HG02588 (cell line): Measurements from ENCODE around the gene HDAC4.

Source experiments
- ATAC-seq: cut with Tn5 transposase; IDR thresholded peaks from one replicate; pipeline ENCODE4 v1.9.1; 2021; ENCODE audit warnings: mild to moderate bottlenecking, moderate library complexity; ENCODE audit not compliant: unreplicated experiment

The HDAC4 gene

GRCh38 chr2:239025951-239026461, 374.8 kb downstream of the HDAC4 start:
- no peak for ATAC-seq

- no peak for ATAC-seq
Measured at GRCh38 chr2:239025096-239025801, 375.6 kb downstream of the HDAC4 start.

GRCh38 chr2:239024226-239024625, 376.6 kb downstream of the HDAC4 start:
- ATAC-seq: no peak

GRCh38 chr2:239022437-239023260, 378.2 kb downstream of the HDAC4 start:
- no peak for ATAC-seq

GRCh38 chr2:239021651-239022436, 379.0 kb downstream of the HDAC4 start:
- no peak for ATAC-seq

- no peak for ATAC-seq
Measured at GRCh38 chr2:239021224-239021623, 379.6 kb downstream of the HDAC4 start.

GRCh38 chr2:239020541-239021041, 380.2 kb downstream of the HDAC4 start:
- no peak for ATAC-seq

- no peak for ATAC-seq
Measured at GRCh38 chr2:239019183-239019581, 381.6 kb downstream of the HDAC4 start.

GRCh38 chr2:239018271-239019182, 382.3 kb downstream of the HDAC4 start:
- ATAC-seq: no peak

- no peak for ATAC-seq
Measured at GRCh38 chr2:239017491-239018098, 383.2 kb downstream of the HDAC4 start.

- no peak for ATAC-seq
Measured at GRCh38 chr2:239015901-239016675, 384.7 kb downstream of the HDAC4 start.

- no peak for ATAC-seq
Measured at GRCh38 chr2:239015218-239015900, 385.5 kb downstream of the HDAC4 start.

GRCh38 chr2:239014458-239015217, 386.2 kb downstream of the HDAC4 start:
- no peak for ATAC-seq

GRCh38 chr2:239013678-239013976, 387.2 kb downstream of the HDAC4 start:
- ATAC-seq: no peak

- no peak for ATAC-seq
Measured at GRCh38 chr2:239012936-239013677, 387.7 kb downstream of the HDAC4 start.

- no peak for ATAC-seq
Measured at GRCh38 chr2:239012228-239012627, 388.6 kb downstream of the HDAC4 start.

- ATAC-seq: no peak
Measured at GRCh38 chr2:239009589-239009961, 391.2 kb downstream of the HDAC4 start.
